B cell (primary cell): ENCODE data around the gene SCAF11.

Experiments used
- EZH2 ChIP-seq: IDR thresholded peaks from 2 replicates; pipeline ENCODE4 v1.6.1; 2012; ENCODE audit warnings: borderline replicate concordance, low read depth, mild to moderate bottlenecking, moderate library complexity, low read length; ENCODE audit not compliant: insufficient read depth, poor library complexity, severe bottlenecking
- TF ChIP-seq, protein P1 (sequence below): fragments of 200-600 bp; IDR thresholded peaks from one replicate; pipeline ENCODE4 v1.8.0; 2022; ENCODE audit warnings: antibody characterized with exemption, mild to moderate bottlenecking

DNA sequence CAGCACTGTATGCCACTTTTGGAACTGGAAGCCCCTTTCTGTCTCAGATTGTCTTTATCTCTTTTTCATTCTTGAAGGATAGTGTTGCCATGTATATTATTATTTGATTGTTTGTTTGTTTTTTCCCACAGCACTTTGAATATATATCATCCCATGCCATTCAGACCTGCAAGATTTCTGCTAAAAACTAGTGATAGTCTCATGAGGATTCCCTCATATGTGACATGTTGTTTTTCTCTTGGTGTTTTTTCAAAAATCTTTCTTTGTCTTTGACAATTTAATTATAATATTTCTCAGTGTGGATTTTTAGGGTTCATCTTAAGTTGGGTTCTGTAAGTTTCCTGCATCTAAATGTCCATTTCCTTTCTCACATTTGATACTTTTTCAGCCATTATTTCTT lies 36.8 kb upstream of the SCAF11 start:
- TF ChIP-seq, protein P1, sequence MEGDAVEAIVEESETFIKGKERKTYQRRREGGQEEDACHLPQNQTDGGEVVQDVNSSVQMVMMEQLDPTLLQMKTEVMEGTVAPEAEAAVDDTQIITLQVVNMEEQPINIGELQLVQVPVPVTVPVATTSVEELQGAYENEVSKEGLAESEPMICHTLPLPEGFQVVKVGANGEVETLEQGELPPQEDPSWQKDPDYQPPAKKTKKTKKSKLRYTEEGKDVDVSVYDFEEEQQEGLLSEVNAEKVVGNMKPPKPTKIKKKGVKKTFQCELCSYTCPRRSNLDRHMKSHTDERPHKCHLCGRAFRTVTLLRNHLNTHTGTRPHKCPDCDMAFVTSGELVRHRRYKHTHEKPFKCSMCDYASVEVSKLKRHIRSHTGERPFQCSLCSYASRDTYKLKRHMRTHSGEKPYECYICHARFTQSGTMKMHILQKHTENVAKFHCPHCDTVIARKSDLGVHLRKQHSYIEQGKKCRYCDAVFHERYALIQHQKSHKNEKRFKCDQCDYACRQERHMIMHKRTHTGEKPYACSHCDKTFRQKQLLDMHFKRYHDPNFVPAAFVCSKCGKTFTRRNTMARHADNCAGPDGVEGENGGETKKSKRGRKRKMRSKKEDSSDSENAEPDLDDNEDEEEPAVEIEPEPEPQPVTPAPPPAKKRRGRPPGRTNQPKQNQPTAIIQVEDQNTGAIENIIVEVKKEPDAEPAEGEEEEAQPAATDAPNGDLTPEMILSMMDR, result no peak
- no peak for TF ChIP-seq EZH2
